IMR-90 (cell line): Measurements from ENCODE around the gene VEZT. TPM values are rescaled to one million over a fixed set of nuclear protein-coding genes. Genes with fewer than 3 reads are reported as not detected.

Source experiments
- ATAC-seq: fragments of 200-7000 bp; cut with Tn5 transposase; 2 replicates; pipeline ENCODE4 v1.9.1; 2020; ENCODE audit warnings: low read depth, mild to moderate bottlenecking, moderate library complexity
- BruUV-seq: library from RNA; stranded (reverse); fragments of 400-500 nt; replicated peaks from 2 replicates; lab custom pipeline; 2021; lab: Mats Ljungman, UMichigan
- CTCF ChIA-PET: fragments of 300-600 bp; formaldehyde crosslinking; extraction: SDS; loops from one replicate; lab custom pipeline; 2021; ENCODE audit warnings: antibody characterized with exemption; lab: Yijun Ruan, JAX
- POLR2A ChIA-PET: fragments of 300-600 bp; sonication (Branson Sonifier 250); formaldehyde crosslinking; loops from one replicate; lab custom pipeline; 2022; ENCODE audit warnings: antibody characterized with exemption; ENCODE audit not compliant: unreplicated experiment; lab: Charles Lee
- DNase-seq: peaks from one replicate; pipeline ENCODE4 v3.0.0; 2013
- H2AFZ ChIP-seq: replicated peaks from 2 replicates; pipeline ENCODE3; 2013; ENCODE audit warnings: low read length, mild to moderate bottlenecking; ENCODE audit not compliant: poor library complexity
- H2AK5ac ChIP-seq: 2 replicates; pipeline ENCODE4 v1.6.1; 2013; ENCODE audit warnings: low read depth, low read length, inconsistent platforms
- H2AK9ac ChIP-seq: replicated peaks from 2 replicates; pipeline ENCODE3; 2013; ENCODE audit warnings: mild to moderate bottlenecking, low read depth, low read length, moderate library complexity; ENCODE audit not compliant: poor library complexity
- H2BK120ac ChIP-seq: 2 replicates; pipeline ENCODE4 v1.6.1; 2013; ENCODE audit warnings: low read depth, low read length, inconsistent platforms
- H2BK15ac ChIP-seq: 3 replicates; pipeline ENCODE4 v1.6.1; 2013; ENCODE audit warnings: low read depth, low read length, inconsistent platforms
- H2BK20ac ChIP-seq: 2 replicates; pipeline ENCODE4 v1.6.1; 2013; ENCODE audit warnings: low read depth, mild to moderate bottlenecking, inconsistent platforms, low read length, moderate library complexity
- H2BK5ac ChIP-seq: 2 replicates; pipeline ENCODE4 v1.6.1; 2013; ENCODE audit warnings: mild to moderate bottlenecking, low read depth, low read length, inconsistent platforms; ENCODE audit not compliant: poor library complexity, severe bottlenecking
- H3K14ac ChIP-seq: replicated peaks from 2 replicates; pipeline ENCODE4 v1.6.1; 2013; ENCODE audit warnings: low read depth, low read length, inconsistent platforms
- H3K18ac ChIP-seq: 2 replicates; pipeline ENCODE4 v1.6.1; 2013; ENCODE audit warnings: low read depth, low read length, control low read depth
- H3K23ac ChIP-seq: 2 replicates; pipeline ENCODE4 v1.6.1; 2013; ENCODE audit warnings: low read depth, low read length, inconsistent platforms
- H3K27ac ChIP-seq: 2 replicates; pipeline ENCODE4 v1.5.1; 2013; ENCODE audit warnings: mild to moderate bottlenecking, control low read depth, low read length; ENCODE audit not compliant: insufficient read depth
- H3K27me3 ChIP-seq: 2 replicates; pipeline ENCODE4 v1.6.1; 2013; ENCODE audit warnings: low read length; ENCODE audit not compliant: control insufficient read depth, insufficient read depth
- H3K36me3 ChIP-seq: 2 replicates; pipeline ENCODE4 v1.6.1; 2013; ENCODE audit warnings: low read length, mixed read lengths; ENCODE audit not compliant: control insufficient read depth, insufficient read depth
- H3K4ac ChIP-seq: 2 replicates; pipeline ENCODE4 v1.6.1; 2013; ENCODE audit warnings: low read depth, low read length, inconsistent platforms
- H3K4me1 ChIP-seq: 2 replicates; pipeline ENCODE4 v1.6.1; 2013; ENCODE audit warnings: low read length, mixed read lengths; ENCODE audit not compliant: control insufficient read depth, insufficient read depth
- H3K4me2 ChIP-seq: 2 replicates; pipeline ENCODE4 v1.6.1; 2013; ENCODE audit warnings: low read depth, mild to moderate bottlenecking, control low read depth, low read length, moderate library complexity
- H3K4me3 ChIP-seq: 2 replicates; pipeline ENCODE4 v1.5.1; 2013; ENCODE audit warnings: low read depth, mild to moderate bottlenecking, control low read depth, low read length, moderate library complexity; ENCODE audit not compliant: insufficient read depth
- H3K56ac ChIP-seq: 2 replicates; pipeline ENCODE4 v1.6.1; 2013; ENCODE audit warnings: low read length, inconsistent platforms; ENCODE audit not compliant: insufficient read depth; ENCODE audit errors: extremely low read depth
- H3K79me1 ChIP-seq, 2 experiments: 2 replicates each; pipeline ENCODE4 v1.6.1; 2013; ENCODE audit warnings: low read length in 2 of 2, inconsistent platforms in 1 of 2, low read depth in 1 of 2
- H3K9ac ChIP-seq: 2 replicates; pipeline ENCODE4 v1.6.1; 2013; ENCODE audit warnings: low read depth, low read length, control low read depth
- H3K9me1 ChIP-seq: 2 replicates; pipeline ENCODE4 v1.6.1; 2013; ENCODE audit warnings: low read length, inconsistent platforms; ENCODE audit not compliant: insufficient read depth
- H3K9me3 ChIP-seq: 2 replicates; pipeline ENCODE4 v1.6.1; 2013; ENCODE audit warnings: low read length; ENCODE audit not compliant: control insufficient read depth, insufficient read depth
- H4K20me1 ChIP-seq: 2 replicates; pipeline ENCODE4 v1.6.1; 2013; ENCODE audit warnings: low read length, inconsistent platforms; ENCODE audit not compliant: insufficient read depth
- H4K5ac ChIP-seq: 2 replicates; pipeline ENCODE4 v1.6.1; 2013; ENCODE audit warnings: mild to moderate bottlenecking, low read depth, low read length, control low read depth
- H4K8ac ChIP-seq, 2 experiments: 2 replicates each; pipeline ENCODE4 v1.6.1; 2013; ENCODE audit warnings: low read depth in 2 of 2, low read length in 2 of 2, control low read depth in 1 of 2, inconsistent platforms in 1 of 2
- H4K91ac ChIP-seq: 2 replicates; pipeline ENCODE4 v1.6.1; 2013; ENCODE audit warnings: low read depth, low read length, inconsistent platforms; ENCODE audit not compliant: insufficient read depth
- CEBPB ChIP-seq: IDR thresholded peaks from 2 replicates; pipeline ENCODE4 v1.6.1; 2012; ENCODE audit warnings: low read depth, low read length, improper control_type of control experiment
- CHD1 ChIP-seq: IDR thresholded peaks from 2 replicates; pipeline ENCODE4 v1.6.1; 2012; ENCODE audit warnings: low read depth, low read length, improper control_type of control experiment
- CTCF ChIP-seq: conservative IDR thresholded peaks from 2 replicates; pipeline ENCODE4 v1.5.1; 2012; ENCODE audit warnings: mild to moderate bottlenecking, low read depth, low read length, improper control_type of control experiment
- ELK1 ChIP-seq: fragments of 150-350 bp; IDR thresholded peaks from 2 replicates; pipeline ENCODE4 v1.6.1; 2016; ENCODE audit warnings: low read depth, mild to moderate bottlenecking, low read length, moderate library complexity, borderline replicate concordance
- FOS ChIP-seq: fragments of 150-350 bp; IDR thresholded peaks from 2 replicates; pipeline ENCODE4 v1.6.1; 2016; ENCODE audit warnings: low read depth, low read length
- MAZ ChIP-seq: IDR thresholded peaks from 2 replicates; pipeline ENCODE4 v1.6.1; 2012; ENCODE audit warnings: low read depth, mild to moderate bottlenecking, low read length, improper control_type of control experiment, moderate library complexity, borderline replicate concordance
- MXI1 ChIP-seq: IDR thresholded peaks from 2 replicates; pipeline ENCODE4 v1.6.1; 2012; ENCODE audit warnings: low read depth, mild to moderate bottlenecking, low read length, moderate library complexity, borderline replicate concordance
- NFE2L2 ChIP-seq: fragments of 150-350 bp; IDR thresholded peaks from 2 replicates; pipeline ENCODE4 v1.6.1; 2016; ENCODE audit warnings: low read depth, mild to moderate bottlenecking, low read length
- POLR2A ChIP-seq: IDR thresholded peaks from 2 replicates; pipeline ENCODE4 v1.6.1; 2012; ENCODE audit warnings: mild to moderate bottlenecking, low read depth, low read length
- RFX5 ChIP-seq: IDR thresholded peaks from 2 replicates; pipeline ENCODE4 v1.8.0; 2012; ENCODE audit warnings: low read depth, mild to moderate bottlenecking, low read length, moderate library complexity
- SMC3 ChIP-seq: fragments of 150-350 bp; IDR thresholded peaks from 2 replicates; pipeline ENCODE4 v1.6.1; 2016; ENCODE audit warnings: low read depth, mild to moderate bottlenecking, antibody characterized with exemption, low read length, moderate library complexity
- USF2 ChIP-seq: fragments of 150-350 bp; IDR thresholded peaks from 2 replicates; pipeline ENCODE4 v1.6.1; 2017; ENCODE audit warnings: mild to moderate bottlenecking, antibody characterized with exemption, low read length, low read depth
- WGBS, 2 experiments: methylation state at CpG; one replicate each; pipeline versions ENCODE4 v1.1.5 to v1.1.7; 2013; ENCODE audit warnings: missing lambda C conversion rate in 2 of 2; ENCODE audit not compliant: insufficient read length in 1 of 2; ENCODE audit errors: extremely low coverage in 2 of 2; 5-methylcytosine and 5-hydroxymethylcytosine counted together
- dilution Hi-C: fragments of 300-500 bp; cut with HindIII; formaldehyde crosslinking; loops from one replicate; pipeline ENCODE4 v1.14.3; 2018; ENCODE audit warnings: low sequenced_read_pairs; ENCODE audit not compliant: unreplicated experiment
- in situ Hi-C: fragments of 300-500 bp; cut with MboI; formaldehyde crosslinking; loops from 3 replicates; pipeline ENCODE4 v1.14.3; 2019; ENCODE audit warnings: low sequenced_read_pairs, inconsistent platforms, mixed read lengths
- intact Hi-C: fragments of 100-400 bp; cut with micrococcal nuclease; formaldehyde crosslinking; loops from 2 replicates; pipeline ENCODE4 v1.10.0; 2022
- polyA plus RNA-seq, 3 experiments: library from polyadenylated mRNA; depleted of rRNA; stranded (reverse); fragments of >200 nt; gene quantifications; 2 replicates each; pipeline ENCODE4 v1.2.3, GENCODE V29; 2012; ENCODE audit warnings: low replicate concordance in 1 of 3
- total RNA-seq: library from RNA; depleted of rRNA; stranded (reverse); fragments of >200 nt; gene quantifications from 2 replicates; pipeline ENCODE4 v1.2.3, GENCODE V29; 2012

Gene VEZT
- total and polyA plus RNA-seq, 2 of the 4 experiments (the other 2 are of a cell fraction) = 54.5 to 90.2 TPM

DNA sequence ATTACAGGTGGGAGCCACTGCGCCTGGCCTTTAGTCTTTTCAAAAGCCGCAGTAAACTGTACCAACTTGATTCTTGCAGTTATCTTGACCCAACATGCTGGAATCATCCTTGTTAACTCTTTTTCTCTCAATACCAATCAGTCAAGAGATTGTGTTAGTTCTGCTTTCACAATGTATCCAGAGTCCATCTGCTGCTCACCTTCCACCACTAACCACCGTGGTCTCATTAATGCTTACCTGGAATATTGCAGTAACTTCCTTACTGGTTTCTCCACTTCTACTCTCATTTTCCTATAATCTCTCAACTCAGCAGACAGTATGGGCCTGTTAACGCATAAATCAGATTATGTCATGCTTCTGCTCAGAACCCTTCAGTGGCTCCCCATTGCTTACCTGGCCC, 62.2 kb downstream of the VEZT start:
- no peak overlapping the region for H4K91ac ChIP-seq
- no peak overlapping the region for H3K14ac ChIP-seq
- H2AFZ ChIP-seq = no peak overlapping the region
- no peak overlapping the region for H3K4me2 ChIP-seq
- no peak overlapping the region for H2BK20ac ChIP-seq
- no peak overlapping the region for H2BK5ac ChIP-seq
- DNase-seq = no peak
- H3K4ac ChIP-seq = no peak overlapping the region
- H4K20me1 ChIP-seq = peaks cover 4% of the 10 kb centered on the region; the same call in 1 of the 2 replicates
- H2BK15ac ChIP-seq = no peak overlapping the region
- H2AK5ac ChIP-seq = no peak overlapping the region
- dilution Hi-C loops (no loop called here), intact Hi-C loops (no loop called here), in situ Hi-C loops (no loop called here)
- H3K18ac ChIP-seq = no peak overlapping the region
- H4K5ac ChIP-seq = no peak overlapping the region
- H3K27me3 ChIP-seq = no peaks in the 10 kb centered on the region
- 97% methylated on average over 4 of the region's 4 CpGs; no CpG with 5 or more reads in 1 of the 2 experiments for WGBS, 2 experiments
- H2AK9ac ChIP-seq = no peak overlapping the region
- H3K79me1 ChIP-seq = peaks cover 23 to 28% of the 10 kb centered on the region in 2 experiments
- no peak overlapping the region for H3K4me3 ChIP-seq
- H2BK120ac ChIP-seq = no peak overlapping the region
- no peak overlapping the region for H3K27ac ChIP-seq
- CTCF ChIA-PET = no interaction called here
- no peak overlapping the region for H4K8ac ChIP-seq
- no peak overlapping the region for H3K56ac ChIP-seq
- H3K9ac ChIP-seq = no peak overlapping the region
- peaks cover 20% of the 10 kb centered on the region for H3K36me3 ChIP-seq
- peaks cover 5% of the 10 kb centered on the region; the same call in 1 of the 2 replicates for H3K4me1 ChIP-seq
- peaks cover 3% of the 10 kb centered on the region; the same call in 1 of the 2 replicates for H3K9me1 ChIP-seq
- no peak for ATAC-seq
- H3K9me3 ChIP-seq = no peaks in the 10 kb centered on the region
- TF ChIP-seq MAZ (no peak), POLR2A (no peak), FOS (no peak), MXI1 (no peak), SMC3 (no peak), CHD1 (no peak), NFE2L2 (no peak), USF2 (no peak), ELK1 (no peak), RFX5 (no peak), CTCF (no peak), CEBPB (no peak)
- no peak overlapping the region; the same call in 1 of the 2 replicates for H3K23ac ChIP-seq
- POLR2A ChIA-PET = no interaction called here
- no TSS peak for BruUV-seq
